ENCODE measurements around the gene CFAP54. TPM values are rescaled to one million over a fixed set of nuclear protein-coding genes. Genes with fewer than 3 reads are reported as not detected.

CFAP54 gene
- total RNA-seq, 1 experiment from 2014 or later = 0.64 TPM

DNA sequence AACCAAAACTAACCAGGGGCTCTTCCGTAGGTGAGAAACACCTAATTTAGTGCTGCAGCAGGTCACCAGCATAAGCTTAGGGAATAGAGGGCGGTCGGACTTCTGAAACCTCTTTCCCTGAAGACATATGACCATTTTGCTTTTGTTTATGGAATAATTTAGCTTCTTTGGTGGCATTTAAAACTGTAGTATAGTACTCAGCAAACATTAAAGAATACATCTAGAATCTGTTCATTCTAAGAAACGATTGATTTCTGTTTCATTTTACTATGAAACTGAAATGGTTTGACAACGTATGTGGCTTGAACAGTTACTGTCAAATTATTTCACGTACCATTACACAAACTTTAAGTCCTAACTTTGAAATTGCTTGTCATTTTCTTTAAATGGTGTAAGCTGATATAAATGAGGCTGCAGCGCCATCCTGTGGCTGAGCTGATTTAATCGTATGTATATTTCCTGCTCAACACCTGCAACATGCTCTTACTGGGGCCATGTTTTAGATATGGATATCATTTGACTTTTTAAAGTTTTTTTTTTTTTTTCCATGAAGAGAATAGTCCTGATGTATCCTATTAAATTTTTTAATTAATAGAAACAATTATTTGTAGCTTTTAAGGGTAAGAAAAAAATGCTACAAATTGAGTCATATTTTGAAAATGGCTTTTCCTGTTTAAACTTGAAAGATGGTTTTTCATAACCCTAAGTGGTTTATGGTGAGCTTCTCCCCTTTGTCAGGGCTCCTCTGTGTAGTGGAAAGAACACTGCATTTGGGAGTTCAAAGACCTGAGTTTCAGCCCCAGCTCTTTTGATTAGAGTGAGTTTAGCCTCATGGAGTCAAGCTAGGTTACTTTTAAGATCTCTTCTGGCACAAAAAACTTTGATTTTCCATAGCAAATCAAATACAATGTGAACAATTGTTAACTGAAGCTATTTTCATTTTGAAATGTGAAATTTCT, 27.4 kb downstream of the CFAP54 start:
- BruUV-seq (replicated peaks) = no TSS peak
- in situ Hi-C loops (cut with HindIII; ENCODE audit: low pct_unique_long_range_greater_than_20kb, low sequenced_read_pairs) = no loop called here
- peak; percentile 54 for DNase-seq (ENCODE audit: low read depth, low spot score)
- no peaks in the 10 kb centered on the region for H3K9me3 ChIP-seq (ENCODE audit: control insufficient read depth, insufficient read depth, low read depth, low read length)
- no peak overlapping the region for H3K27ac ChIP-seq (ENCODE audit: low read length)
- TF ChIP-seq TCF7L2 (IDR thresholded peaks at IDR 0.05; ENCODE audit: low read depth, low read length) (no peak), SIN3A (IDR thresholded peaks at IDR 0.05; ENCODE audit: borderline replicate concordance, insufficient read depth, low read depth, low read length) (no peak), POLR2AphosphoS5 (IDR thresholded peaks at IDR 0.05; ENCODE audit: low read depth, low read length) (no peak)
- TF ChIP-seq, protein P1, sequence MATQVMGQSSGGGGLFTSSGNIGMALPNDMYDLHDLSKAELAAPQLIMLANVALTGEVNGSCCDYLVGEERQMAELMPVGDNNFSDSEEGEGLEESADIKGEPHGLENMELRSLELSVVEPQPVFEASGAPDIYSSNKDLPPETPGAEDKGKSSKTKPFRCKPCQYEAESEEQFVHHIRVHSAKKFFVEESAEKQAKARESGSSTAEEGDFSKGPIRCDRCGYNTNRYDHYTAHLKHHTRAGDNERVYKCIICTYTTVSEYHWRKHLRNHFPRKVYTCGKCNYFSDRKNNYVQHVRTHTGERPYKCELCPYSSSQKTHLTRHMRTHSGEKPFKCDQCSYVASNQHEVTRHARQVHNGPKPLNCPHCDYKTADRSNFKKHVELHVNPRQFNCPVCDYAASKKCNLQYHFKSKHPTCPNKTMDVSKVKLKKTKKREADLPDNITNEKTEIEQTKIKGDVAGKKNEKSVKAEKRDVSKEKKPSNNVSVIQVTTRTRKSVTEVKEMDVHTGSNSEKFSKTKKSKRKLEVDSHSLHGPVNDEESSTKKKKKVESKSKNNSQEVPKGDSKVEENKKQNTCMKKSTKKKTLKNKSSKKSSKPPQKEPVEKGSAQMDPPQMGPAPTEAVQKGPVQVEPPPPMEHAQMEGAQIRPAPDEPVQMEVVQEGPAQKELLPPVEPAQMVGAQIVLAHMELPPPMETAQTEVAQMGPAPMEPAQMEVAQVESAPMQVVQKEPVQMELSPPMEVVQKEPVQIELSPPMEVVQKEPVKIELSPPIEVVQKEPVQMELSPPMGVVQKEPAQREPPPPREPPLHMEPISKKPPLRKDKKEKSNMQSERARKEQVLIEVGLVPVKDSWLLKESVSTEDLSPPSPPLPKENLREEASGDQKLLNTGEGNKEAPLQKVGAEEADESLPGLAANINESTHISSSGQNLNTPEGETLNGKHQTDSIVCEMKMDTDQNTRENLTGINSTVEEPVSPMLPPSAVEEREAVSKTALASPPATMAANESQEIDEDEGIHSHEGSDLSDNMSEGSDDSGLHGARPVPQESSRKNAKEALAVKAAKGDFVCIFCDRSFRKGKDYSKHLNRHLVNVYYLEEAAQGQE (IDR thresholded peaks at IDR 0.05; ENCODE audit: insufficient read depth in 1 of 2, low read depth in 2 of 2, low read length in 1 of 2) = no peak
- TF ChIP-seq, protein P2, sequence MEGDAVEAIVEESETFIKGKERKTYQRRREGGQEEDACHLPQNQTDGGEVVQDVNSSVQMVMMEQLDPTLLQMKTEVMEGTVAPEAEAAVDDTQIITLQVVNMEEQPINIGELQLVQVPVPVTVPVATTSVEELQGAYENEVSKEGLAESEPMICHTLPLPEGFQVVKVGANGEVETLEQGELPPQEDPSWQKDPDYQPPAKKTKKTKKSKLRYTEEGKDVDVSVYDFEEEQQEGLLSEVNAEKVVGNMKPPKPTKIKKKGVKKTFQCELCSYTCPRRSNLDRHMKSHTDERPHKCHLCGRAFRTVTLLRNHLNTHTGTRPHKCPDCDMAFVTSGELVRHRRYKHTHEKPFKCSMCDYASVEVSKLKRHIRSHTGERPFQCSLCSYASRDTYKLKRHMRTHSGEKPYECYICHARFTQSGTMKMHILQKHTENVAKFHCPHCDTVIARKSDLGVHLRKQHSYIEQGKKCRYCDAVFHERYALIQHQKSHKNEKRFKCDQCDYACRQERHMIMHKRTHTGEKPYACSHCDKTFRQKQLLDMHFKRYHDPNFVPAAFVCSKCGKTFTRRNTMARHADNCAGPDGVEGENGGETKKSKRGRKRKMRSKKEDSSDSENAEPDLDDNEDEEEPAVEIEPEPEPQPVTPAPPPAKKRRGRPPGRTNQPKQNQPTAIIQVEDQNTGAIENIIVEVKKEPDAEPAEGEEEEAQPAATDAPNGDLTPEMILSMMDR (IDR thresholded peaks at IDR 0.05) = peak; percentile 69; the same call in 1 of the 2 replicates
- H3K4me1 ChIP-seq (ENCODE audit: control insufficient read depth, insufficient read depth, low read length) = no peaks in the 10 kb centered on the region
- ChIA-PET CTCF (interaction anchor here (0.6 to 1.3 kb wide), 10 partner anchors 27 to 521 kb away, joined by 3 to 22 read pairs (median 5); partner anchors contain the start of genes CFAP54 and HAL), POLR2A (interaction anchor here (0.7 kb wide), 2 partner anchors 652 to 1964 kb away, joined by 4 to 5 read pairs; no protein-coding TSS in a partner anchor)
- no peaks in the 10 kb centered on the region for H3K27me3 ChIP-seq (ENCODE audit: control insufficient read depth, insufficient read depth, low read length)
- H3K36me3 ChIP-seq (ENCODE audit: control insufficient read depth, insufficient read depth, low read length) = no peaks in the 10 kb centered on the region
- no peak overlapping the region for H3K4me3 ChIP-seq (ENCODE audit: low read depth in 2 of 2, low read length in 2 of 2)
- ATAC-seq = peak; percentile 88
- intact Hi-C loops (cut with micrococcal nuclease; ENCODE audit: unreplicated experiment) = loop anchor here (1.0 to 10.0 kb wide), 5 partner anchors 112 to 499 kb away; partner anchors contain the start of gene CDK17

DNA sequence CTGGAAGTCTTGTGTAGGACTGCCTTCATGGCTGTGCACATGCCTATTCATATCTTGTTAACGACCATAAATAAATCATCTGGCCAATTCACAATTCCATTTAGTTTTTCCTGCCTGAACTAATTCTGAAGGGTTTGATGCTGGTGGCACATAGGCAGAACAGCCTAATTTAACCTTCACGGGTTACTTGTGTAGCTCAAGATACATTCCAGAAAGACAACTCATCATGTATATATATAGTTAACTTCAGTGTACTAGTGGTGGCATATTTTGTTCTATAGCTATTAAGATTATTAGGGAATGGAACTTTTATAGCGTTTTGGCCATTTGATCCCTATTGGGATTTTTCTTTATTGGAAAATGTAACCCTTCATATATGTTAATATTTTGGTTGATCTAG, 31.4 kb downstream of the CFAP54 start:
- BruUV-seq (replicated peaks) = no TSS peak
- Histone ChIP-seq H3K27ac (ENCODE audit: low read length) (no peak overlapping the region), H3K9me3 (ENCODE audit: control insufficient read depth, insufficient read depth, low read depth, low read length) (no peaks in the 10 kb centered on the region), H3K4me1 (ENCODE audit: control insufficient read depth, insufficient read depth, low read length) (no peaks in the 10 kb centered on the region), H3K36me3 (ENCODE audit: control insufficient read depth, insufficient read depth, low read length) (no peaks in the 10 kb centered on the region), H3K4me3 (ENCODE audit: low read depth in 2 of 2, low read length in 2 of 2) (no peak overlapping the region), H3K27me3 (ENCODE audit: control insufficient read depth, insufficient read depth, low read length) (peaks cover 3% of the 10 kb centered on the region; the same call in 1 of the 2 replicates)
- POLR2A ChIA-PET = interaction anchor here (0.6 kb wide), 1 partner anchor 84 kb away, joined by 3 read pairs; no protein-coding TSS in a partner anchor
- TF ChIP-seq TCF7L2 (IDR thresholded peaks at IDR 0.05; ENCODE audit: low read depth, low read length) (no peak), SIN3A (IDR thresholded peaks at IDR 0.05; ENCODE audit: borderline replicate concordance, insufficient read depth, low read depth, low read length) (no peak), POLR2AphosphoS5 (IDR thresholded peaks at IDR 0.05; ENCODE audit: low read depth, low read length) (no peak)
- TF ChIP-seq, protein P2 (IDR thresholded peaks at IDR 0.05) = no peak
- TF ChIP-seq, protein P1 (IDR thresholded peaks at IDR 0.05; ENCODE audit: insufficient read depth in 1 of 2, low read depth in 2 of 2, low read length in 1 of 2) = no peak
- ATAC-seq (no peak), DNase-seq (ENCODE audit: low read depth, low spot score) (no peak)
- in situ Hi-C loops (cut with HindIII; ENCODE audit: low pct_unique_long_range_greater_than_20kb, low sequenced_read_pairs) (no loop called here), intact Hi-C loops (cut with micrococcal nuclease; ENCODE audit: unreplicated experiment) (no loop called here)
- CTCF ChIA-PET = no interaction called here
